Smooth muscle cell (in vitro differentiated cells): Measurements from ENCODE around the gene FAM171A1. TPM values are rescaled to one million over a fixed set of nuclear protein-coding genes. Genes with fewer than 3 reads are reported as not detected.

Source experiments
- DNase-seq: peaks from one replicate; lab custom pipeline; 2025; ENCODE audit not compliant: unreplicated experiment; lab: John Stamatoyannopoulos, UW
- H2AFZ ChIP-seq: fragments of 200-600 bp; sonication (generic); 2 replicates; pipeline ENCODE4 v1.6.0; 2016; ENCODE audit warnings: antibody characterized with exemption, low read depth, mild to moderate bottlenecking
- H3F3A ChIP-seq: fragments of 200-600 bp; sonication (generic); 2 replicates; pipeline ENCODE4 v1.6.0; 2017; ENCODE audit warnings: antibody characterized with exemption, low read depth
- H3K27ac ChIP-seq: fragments of 200-600 bp; sonication (generic); 2 replicates; pipeline ENCODE4 v1.5.1; 2016; ENCODE audit warnings: low read depth, mild to moderate bottlenecking
- H3K27me3 ChIP-seq: fragments of 200-600 bp; sonication (generic); 2 replicates; pipeline ENCODE4 v1.6.1; 2016; ENCODE audit warnings: low read depth, mild to moderate bottlenecking
- H3K36me3 ChIP-seq: fragments of 200-600 bp; sonication (generic); 2 replicates; pipeline ENCODE4 v1.5.1; 2016; ENCODE audit warnings: low read depth
- H3K4me1 ChIP-seq: fragments of 200-600 bp; sonication (generic); 2 replicates; pipeline ENCODE4 v1.5.1; 2016; ENCODE audit warnings: low read depth
- H3K4me2 ChIP-seq: fragments of 200-600 bp; sonication (generic); 2 replicates; pipeline ENCODE4 v1.6.0; 2016; ENCODE audit warnings: mild to moderate bottlenecking
- H3K4me3 ChIP-seq: fragments of 200-600 bp; sonication (generic); 2 replicates; pipeline ENCODE4 v1.5.1; 2016; ENCODE audit warnings: mild to moderate bottlenecking
- H3K79me2 ChIP-seq: fragments of 200-600 bp; sonication (generic); 2 replicates; pipeline ENCODE4 v1.6.0; 2016; ENCODE audit warnings: low read depth, mild to moderate bottlenecking
- H3K9ac ChIP-seq: fragments of 200-600 bp; sonication (generic); 2 replicates; pipeline ENCODE4 v1.6.0; 2016; ENCODE audit warnings: low read depth
- H3K9me3 ChIP-seq: fragments of 200-600 bp; sonication (generic); replicated peaks from 2 replicates; pipeline ENCODE4 v1.5.1; 2016; ENCODE audit warnings: low read depth
- H4K20me1 ChIP-seq: fragments of 200-600 bp; sonication (generic); 2 replicates; pipeline ENCODE4 v1.6.0; 2016; ENCODE audit warnings: low read depth
- WGBS: methylation state at CpG from one replicate; pipeline ENCODE4 v1.1.7; 2016; ENCODE audit warnings: low lambda C conversion rate; 5-methylcytosine and 5-hydroxymethylcytosine counted together
- polyA plus RNA-seq: library from polyadenylated mRNA; unstranded; fragments of >200 nt; fragmentation: Nextera tagmentation; extraction: Ambion mirVana; gene quantifications from 2 replicates; pipeline ENCODE4 v1.2.1, GENCODE V29; 2016
- total RNA-seq: library from RNA; depleted of rRNA; stranded (reverse); fragments of >200 nt; gene quantifications from 2 replicates; pipeline ENCODE4 v1.2.3, GENCODE V29; 2014
- TF ChIP-seq, protein P1 (sequence below): fragments of 200-600 bp; sonication (generic); IDR thresholded peaks from 2 replicates; pipeline ENCODE4 v1.5.1; 2017; ENCODE audit warnings: borderline replicate concordance, mild to moderate bottlenecking, antibody characterized with exemption; ENCODE audit not compliant: insufficient read depth, poor library complexity, severe bottlenecking

Gene FAM171A1
- total and polyA plus RNA-seq, 2 experiments from 2014 or later = 25.5 to 37.2 TPM

DNA sequence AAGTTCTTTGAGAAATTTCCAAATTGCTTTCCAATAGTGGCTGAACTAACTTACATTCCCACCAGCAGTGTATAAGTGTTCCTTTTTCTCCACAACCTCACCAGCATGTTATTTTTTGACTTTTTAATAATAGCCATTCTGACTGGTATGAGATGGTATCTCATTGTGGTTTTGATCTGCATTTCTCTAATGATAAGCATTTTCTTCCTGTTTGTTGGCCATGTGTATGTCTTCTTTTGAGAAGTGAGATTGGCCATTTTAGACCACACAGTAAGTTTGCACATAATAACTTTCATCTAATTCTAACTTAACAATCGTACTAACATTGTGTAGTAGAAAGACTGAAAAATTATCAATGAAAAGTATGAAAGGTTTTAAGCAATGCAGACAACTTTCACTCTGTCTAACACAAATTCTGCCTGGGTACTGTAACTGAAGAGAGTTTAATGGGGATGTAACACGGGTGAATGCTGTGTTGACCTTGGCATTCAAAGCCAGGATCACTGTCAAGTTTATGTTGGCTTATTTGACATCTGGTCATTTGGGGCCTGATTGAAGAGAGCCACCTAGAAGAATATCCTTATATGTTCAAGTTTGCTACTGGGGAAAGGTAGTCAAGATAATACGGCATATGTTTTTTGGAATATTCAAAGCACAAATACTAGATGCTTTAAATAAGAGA, 50.4 kb downstream of the FAM171A1 start:
- H3K9ac ChIP-seq = no peak overlapping the region
- 53% methylated on average over 3 of the region's 3 CpGs for WGBS
- H3K4me3 ChIP-seq = no peak overlapping the region
- H4K20me1 ChIP-seq = peaks cover 98% of the 10 kb centered on the region
- H3F3A ChIP-seq = peaks cover 31% of the 10 kb centered on the region
- no peak for DNase-seq
- H3K79me2 ChIP-seq = peaks cover 22% of the 10 kb centered on the region
- peak overlapping the region; percentile 64 for H3K4me2 ChIP-seq
- H3K36me3 ChIP-seq = no peaks in the 10 kb centered on the region
- TF ChIP-seq, protein P1, sequence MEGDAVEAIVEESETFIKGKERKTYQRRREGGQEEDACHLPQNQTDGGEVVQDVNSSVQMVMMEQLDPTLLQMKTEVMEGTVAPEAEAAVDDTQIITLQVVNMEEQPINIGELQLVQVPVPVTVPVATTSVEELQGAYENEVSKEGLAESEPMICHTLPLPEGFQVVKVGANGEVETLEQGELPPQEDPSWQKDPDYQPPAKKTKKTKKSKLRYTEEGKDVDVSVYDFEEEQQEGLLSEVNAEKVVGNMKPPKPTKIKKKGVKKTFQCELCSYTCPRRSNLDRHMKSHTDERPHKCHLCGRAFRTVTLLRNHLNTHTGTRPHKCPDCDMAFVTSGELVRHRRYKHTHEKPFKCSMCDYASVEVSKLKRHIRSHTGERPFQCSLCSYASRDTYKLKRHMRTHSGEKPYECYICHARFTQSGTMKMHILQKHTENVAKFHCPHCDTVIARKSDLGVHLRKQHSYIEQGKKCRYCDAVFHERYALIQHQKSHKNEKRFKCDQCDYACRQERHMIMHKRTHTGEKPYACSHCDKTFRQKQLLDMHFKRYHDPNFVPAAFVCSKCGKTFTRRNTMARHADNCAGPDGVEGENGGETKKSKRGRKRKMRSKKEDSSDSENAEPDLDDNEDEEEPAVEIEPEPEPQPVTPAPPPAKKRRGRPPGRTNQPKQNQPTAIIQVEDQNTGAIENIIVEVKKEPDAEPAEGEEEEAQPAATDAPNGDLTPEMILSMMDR = no peak
- H2AFZ ChIP-seq = no peak overlapping the region
- peaks cover 4% of the 10 kb centered on the region for H3K9me3 ChIP-seq
- peaks cover 17% of the 10 kb centered on the region for H3K4me1 ChIP-seq
- no peaks in the 10 kb centered on the region for H3K27me3 ChIP-seq
- peak overlapping the region; percentile 42 for H3K27ac ChIP-seq

DNA sequence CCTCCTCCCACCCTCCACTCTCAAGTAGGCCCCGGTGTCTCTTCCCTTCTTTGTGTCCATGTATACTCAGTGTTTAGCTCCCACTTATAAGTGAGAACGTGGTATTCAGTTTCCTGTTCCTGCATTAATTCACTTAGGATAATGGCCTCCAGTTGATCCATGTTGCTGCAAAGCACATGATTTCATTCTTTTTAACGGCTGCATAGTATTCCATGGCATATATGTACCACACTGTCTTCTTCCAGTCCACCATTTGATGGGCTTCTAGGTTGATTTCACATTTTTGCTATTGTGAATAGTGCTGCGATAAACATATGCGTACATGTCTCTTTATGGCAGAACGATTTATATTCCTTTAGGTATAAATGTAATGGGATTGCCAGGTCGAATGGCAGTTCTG, 51.0 kb downstream of the FAM171A1 start:
- no peak overlapping the region for H3K4me2 ChIP-seq
- DNase-seq = no peak
- H3K4me3 ChIP-seq = no peak overlapping the region
- H3K9ac ChIP-seq = no peak overlapping the region
- no peak overlapping the region for H2AFZ ChIP-seq
- H3F3A ChIP-seq = peaks cover 31% of the 10 kb centered on the region
- no peaks in the 10 kb centered on the region for H3K36me3 ChIP-seq
- peaks cover 98% of the 10 kb centered on the region for H4K20me1 ChIP-seq
- H3K27ac ChIP-seq = no peak overlapping the region
- WGBS = 98% methylated on average over 7 of the region's 7 CpGs
- no peaks in the 10 kb centered on the region for H3K27me3 ChIP-seq
- TF ChIP-seq, protein P1 = no peak
- H3K9me3 ChIP-seq = peaks cover 4% of the 10 kb centered on the region
- H3K79me2 ChIP-seq = peaks cover 22% of the 10 kb centered on the region
- H3K4me1 ChIP-seq = peaks cover 17% of the 10 kb centered on the region

DNA sequence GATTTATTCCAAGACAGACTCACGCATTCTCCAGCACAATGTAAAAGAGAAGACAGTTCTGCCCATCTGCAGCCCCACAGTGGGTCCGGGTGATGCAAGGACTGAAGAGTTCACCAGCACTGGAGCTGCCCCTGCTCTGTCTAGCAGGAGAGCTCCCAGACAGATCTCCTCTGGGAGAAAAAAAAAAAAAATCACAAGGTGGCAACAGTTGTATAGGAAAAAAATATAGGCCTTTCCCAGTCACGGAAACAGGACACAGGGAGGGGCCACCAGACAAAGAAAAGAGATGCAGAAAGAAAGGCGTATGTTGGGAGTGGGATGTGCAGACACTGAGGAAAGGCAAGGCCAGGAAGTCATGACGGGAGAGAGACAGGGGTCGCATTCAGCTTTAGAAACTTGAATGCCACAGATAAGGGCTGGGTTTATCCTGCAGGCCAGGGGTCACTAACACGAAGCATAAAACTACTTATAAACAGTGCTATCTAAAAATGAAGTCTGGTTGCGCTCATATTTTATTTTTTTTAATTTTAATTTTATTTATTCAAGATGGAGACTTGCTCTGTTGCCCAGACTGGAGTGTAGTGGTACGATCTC, 54.1 kb downstream of the FAM171A1 start:
- Histone ChIP-seq H3K9ac (no peak overlapping the region), H3K79me2 (peaks cover 22% of the 10 kb centered on the region), H3K27me3 (no peaks in the 10 kb centered on the region), H3K4me2 (no peak overlapping the region), H3K9me3 (peaks cover 4% of the 10 kb centered on the region), H3K27ac (no peak overlapping the region), H4K20me1 (peaks cover 97% of the 10 kb centered on the region), H2AFZ (no peak overlapping the region), H3K36me3 (no peaks in the 10 kb centered on the region), H3K4me3 (no peak overlapping the region), H3F3A (peaks cover 26% of the 10 kb centered on the region), H3K4me1 (peaks cover 17% of the 10 kb centered on the region)
- 62% methylated on average over 9 of the region's 9 CpGs for WGBS
- no peak for DNase-seq
- TF ChIP-seq, protein P1 = no peak
